GM23338 (cell line): Measurements from ENCODE around the gene PELI3. TPM values are rescaled to one million over a fixed set of nuclear protein-coding genes. Genes with fewer than 3 reads are reported as not detected.

Source experiments
- ATAC-seq: fragments of 200-7000 bp; cut with Tn5 transposase; 3 replicates; pipeline ENCODE4 v1.9.1; 2020
- DNase-seq: peaks from one replicate; pipeline ENCODE4 v3.0.0-alpha.2; 2015; ENCODE audit warnings: low spot score
- H2AFZ ChIP-seq: fragments of 200-600 bp; sonication (generic); 2 replicates; pipeline ENCODE4 v1.8.0; 2016; ENCODE audit warnings: antibody characterized with exemption, mild to moderate bottlenecking, moderate library complexity
- H3F3A ChIP-seq: fragments of 200-600 bp; sonication (generic); replicated peaks from 2 replicates; pipeline ENCODE4 v1.8.0; 2017; ENCODE audit warnings: antibody characterized with exemption, mixed run types, low read depth
- H3K27ac ChIP-seq: fragments of 200-600 bp; sonication (generic); 2 replicates; pipeline ENCODE4 v1.6.1; 2016; ENCODE audit warnings: low read depth
- H3K27me3 ChIP-seq: fragments of 200-600 bp; sonication (generic); 2 replicates; pipeline ENCODE4 v1.8.0; 2016; ENCODE audit warnings: mild to moderate bottlenecking, mixed run types, moderate library complexity; ENCODE audit not compliant: insufficient read depth
- H3K36me3 ChIP-seq: fragments of 200-600 bp; sonication (generic); 2 replicates; pipeline ENCODE4 v1.8.0; 2016; ENCODE audit warnings: mild to moderate bottlenecking; ENCODE audit not compliant: insufficient read depth
- H3K4me1 ChIP-seq: fragments of 200-600 bp; sonication (generic); 2 replicates; pipeline ENCODE4 v1.8.0; 2016; ENCODE audit warnings: mild to moderate bottlenecking, moderate library complexity; ENCODE audit not compliant: insufficient read depth
- H3K4me2 ChIP-seq: fragments of 200-600 bp; sonication (generic); 2 replicates; pipeline ENCODE4 v1.7.1; 2017; ENCODE audit warnings: mixed run types
- H3K4me3 ChIP-seq: fragments of 200-600 bp; sonication (generic); 2 replicates; pipeline ENCODE4 v1.6.1; 2016; ENCODE audit warnings: mixed run types
- H3K79me2 ChIP-seq: fragments of 200-600 bp; sonication (generic); replicated peaks from 2 replicates; pipeline ENCODE4 v1.8.0; 2017; ENCODE audit warnings: mild to moderate bottlenecking; ENCODE audit not compliant: insufficient read depth
- H3K9me2 ChIP-seq: fragments of 200-600 bp; sonication (generic); 2 replicates; pipeline ENCODE4 v1.8.0; 2017; ENCODE audit not compliant: insufficient read depth
- H4K20me1 ChIP-seq: fragments of 200-600 bp; sonication (generic); replicated peaks from 2 replicates; pipeline ENCODE4 v1.8.0; 2017; ENCODE audit warnings: mild to moderate bottlenecking; ENCODE audit not compliant: insufficient read depth
- H3K27ac Mint-ChIP-seq: 2 replicates; pipeline ENCODE4 v1.8.0; 2020; ENCODE audit warnings: inconsistent platforms, mild to moderate bottlenecking, moderate library complexity, mixed read lengths
- H3K27me3 Mint-ChIP-seq: 3 replicates; pipeline ENCODE4 v1.8.0; 2022; ENCODE audit warnings: low read depth, mild to moderate bottlenecking, moderate library complexity, mixed read lengths, inconsistent platforms; ENCODE audit not compliant: insufficient read depth, poor library complexity
- H3K36me3 Mint-ChIP-seq: 3 replicates; pipeline ENCODE4 v1.8.0; 2021; ENCODE audit warnings: low read depth, mild to moderate bottlenecking, inconsistent platforms, moderate library complexity, mixed read lengths
- H3K4me1 Mint-ChIP-seq: 3 replicates; pipeline ENCODE4 v1.8.0; 2020; ENCODE audit warnings: mild to moderate bottlenecking, inconsistent platforms, mixed read lengths
- H3K4me3 Mint-ChIP-seq: 3 replicates; pipeline ENCODE4 v1.8.0; 2021; ENCODE audit warnings: moderate library complexity, mild to moderate bottlenecking, inconsistent platforms, mixed read lengths
- H3K9me3 Mint-ChIP-seq: 3 replicates; pipeline ENCODE4 v1.8.0; 2020; ENCODE audit warnings: moderate library complexity, mild to moderate bottlenecking, inconsistent platforms, mixed read lengths
- CREB1 ChIP-seq: fragments of 250-450 bp; sonication (Bioruptor Pico); IDR thresholded peaks from 2 replicates; pipeline ENCODE4 v1.5.0; 2020; ENCODE audit warnings: low read depth, mild to moderate bottlenecking, moderate library complexity
- ETS1 ChIP-seq: IDR thresholded peaks from 2 replicates; pipeline ENCODE4 v1.6.1; 2016; ENCODE audit warnings: antibody characterized with exemption
- EZH2 ChIP-seq: fragments of 200-600 bp; sonication (generic); IDR thresholded peaks from one replicate; pipeline ENCODE4 v1.8.0; 2017; ENCODE audit warnings: antibody characterized with exemption, mild to moderate bottlenecking, low read depth; ENCODE audit not compliant: unreplicated experiment
- JUNB ChIP-seq: IDR thresholded peaks from one replicate; pipeline ENCODE4 v1.6.1; 2016; ENCODE audit warnings: antibody characterized with exemption; ENCODE audit not compliant: unreplicated experiment
- NANOG ChIP-seq: IDR thresholded peaks from 2 replicates; pipeline ENCODE4 v1.6.1; 2016; ENCODE audit warnings: antibody characterized with exemption, borderline replicate concordance
- POLR2AphosphoS5 ChIP-seq: IDR thresholded peaks from 2 replicates; pipeline ENCODE4 v1.6.1; 2016; ENCODE audit warnings: antibody characterized with exemption, low read depth
- STAT1 ChIP-seq: IDR thresholded peaks from one replicate; pipeline ENCODE4 v1.6.1; 2016; ENCODE audit warnings: antibody characterized with exemption; ENCODE audit not compliant: unreplicated experiment
- ZNF114 ChIP-seq: fragments of 250-450 bp; sonication (Bioruptor Pico); IDR thresholded peaks from 2 replicates; pipeline ENCODE4 v1.5.0; 2020; ENCODE audit warnings: mild to moderate bottlenecking, moderate library complexity
- ZNF331 ChIP-seq: fragments of 250-450 bp; sonication (Bioruptor Pico); IDR thresholded peaks from 2 replicates; pipeline ENCODE4 v1.5.0; 2020; ENCODE audit warnings: low read depth, mild to moderate bottlenecking, moderate library complexity
- polyA plus RNA-seq: library from polyadenylated mRNA; unstranded; fragments of >200 nt; fragmentation: Nextera tagmentation; extraction: Ambion mirVana; gene quantifications from 2 replicates; pipeline ENCODE4 v1.2.1, GENCODE V29; 2016
- total RNA-seq: library from RNA; depleted of rRNA; stranded (reverse); fragments of >200 nt; shearing (Covaris generic); gene quantifications from 2 replicates; pipeline ENCODE4 v1.2.3, GENCODE V29; 2014
- TF ChIP-seq, protein P1 (sequence below): IDR thresholded peaks from one replicate; pipeline ENCODE4 v1.6.1; 2018; ENCODE audit warnings: antibody characterized with exemption; ENCODE audit not compliant: unreplicated experiment
- TF ChIP-seq, protein P2 (sequence below): fragments of 250-450 bp; sonication (Bioruptor Pico); IDR thresholded peaks from 2 replicates; pipeline ENCODE4 v1.5.0; 2020; ENCODE audit warnings: mild to moderate bottlenecking, moderate library complexity

The PELI3 gene
- total and polyA plus RNA-seq, 2 experiments from 2014 or later = 2.8 to 9.1 TPM

GRCh38 chr11:66484806-66485380 is 18.2 kb downstream of the PELI3 start:
- no peaks in the 10 kb centered on the region for H3F3A ChIP-seq
- Mint-ChIP-seq H3K27ac (no peak overlapping the region), H3K4me1 (peaks cover 4% of the 10 kb centered on the region)

DNA sequence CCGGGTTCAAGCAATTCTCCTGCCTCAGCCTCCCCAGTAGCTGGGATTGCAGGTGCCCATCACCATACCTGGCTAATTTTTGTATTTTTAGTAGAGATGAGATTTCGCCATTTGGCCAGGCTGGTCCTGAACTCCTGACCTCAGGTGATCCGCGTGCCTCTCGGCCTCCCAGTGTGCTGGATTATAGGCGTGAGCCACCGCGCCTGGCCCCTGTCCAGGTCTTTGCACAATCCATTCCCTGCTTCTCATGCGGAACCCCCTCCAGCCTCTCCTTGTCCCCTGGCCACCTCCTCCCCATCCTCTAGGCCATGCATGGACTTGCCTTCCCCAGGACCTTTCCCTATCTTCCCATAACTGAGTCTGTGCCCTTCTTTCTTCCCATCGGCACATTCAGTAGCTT is 22.3 kb downstream of the PELI3 start:
- Mint-ChIP-seq H3K9me3 (no peaks in the 10 kb centered on the region), H3K4me1 (peaks cover 6% of the 10 kb centered on the region), H3K36me3 (peaks cover 32% of the 10 kb centered on the region), H3K27me3 (peaks cover 12% of the 10 kb centered on the region), H3K4me3 (no peak overlapping the region), H3K27ac (no peak overlapping the region)
- DNase-seq = no peak
- Histone ChIP-seq H3K4me1 (peaks cover 5% of the 10 kb centered on the region), H3F3A (0 out of 2 replicates have a peak, but pooled peaks cover 6% of the 10 kb centered on the region), H3K27me3 (no peaks in the 10 kb centered on the region), H3K9me2 (no peaks in the 10 kb centered on the region), H3K4me3 (no peak overlapping the region), H3K36me3 (0 out of 2 replicates have a peak, but pooled peaks cover under 1% of the 10 kb centered on the region), H3K79me2 (no peaks in the 10 kb centered on the region), H2AFZ (no peak overlapping the region), H3K27ac (no peak overlapping the region), H3K4me2 (no peak overlapping the region), H4K20me1 (no peaks in the 10 kb centered on the region)
- no peak for ATAC-seq
- TF ChIP-seq ETS1 = no peak
- TF ChIP-seq, protein P1, sequence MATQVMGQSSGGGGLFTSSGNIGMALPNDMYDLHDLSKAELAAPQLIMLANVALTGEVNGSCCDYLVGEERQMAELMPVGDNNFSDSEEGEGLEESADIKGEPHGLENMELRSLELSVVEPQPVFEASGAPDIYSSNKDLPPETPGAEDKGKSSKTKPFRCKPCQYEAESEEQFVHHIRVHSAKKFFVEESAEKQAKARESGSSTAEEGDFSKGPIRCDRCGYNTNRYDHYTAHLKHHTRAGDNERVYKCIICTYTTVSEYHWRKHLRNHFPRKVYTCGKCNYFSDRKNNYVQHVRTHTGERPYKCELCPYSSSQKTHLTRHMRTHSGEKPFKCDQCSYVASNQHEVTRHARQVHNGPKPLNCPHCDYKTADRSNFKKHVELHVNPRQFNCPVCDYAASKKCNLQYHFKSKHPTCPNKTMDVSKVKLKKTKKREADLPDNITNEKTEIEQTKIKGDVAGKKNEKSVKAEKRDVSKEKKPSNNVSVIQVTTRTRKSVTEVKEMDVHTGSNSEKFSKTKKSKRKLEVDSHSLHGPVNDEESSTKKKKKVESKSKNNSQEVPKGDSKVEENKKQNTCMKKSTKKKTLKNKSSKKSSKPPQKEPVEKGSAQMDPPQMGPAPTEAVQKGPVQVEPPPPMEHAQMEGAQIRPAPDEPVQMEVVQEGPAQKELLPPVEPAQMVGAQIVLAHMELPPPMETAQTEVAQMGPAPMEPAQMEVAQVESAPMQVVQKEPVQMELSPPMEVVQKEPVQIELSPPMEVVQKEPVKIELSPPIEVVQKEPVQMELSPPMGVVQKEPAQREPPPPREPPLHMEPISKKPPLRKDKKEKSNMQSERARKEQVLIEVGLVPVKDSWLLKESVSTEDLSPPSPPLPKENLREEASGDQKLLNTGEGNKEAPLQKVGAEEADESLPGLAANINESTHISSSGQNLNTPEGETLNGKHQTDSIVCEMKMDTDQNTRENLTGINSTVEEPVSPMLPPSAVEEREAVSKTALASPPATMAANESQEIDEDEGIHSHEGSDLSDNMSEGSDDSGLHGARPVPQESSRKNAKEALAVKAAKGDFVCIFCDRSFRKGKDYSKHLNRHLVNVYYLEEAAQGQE = no peak
- TF ChIP-seq ZNF114 = no peak
- TF ChIP-seq ZNF331 = no peak
- no peak for TF ChIP-seq CREB1 (CRISPR knock-in tag)
- no peak for TF ChIP-seq NANOG
- TF ChIP-seq POLR2AphosphoS5 = no peak
- no peak for TF ChIP-seq EZH2
- TF ChIP-seq, protein P2, sequence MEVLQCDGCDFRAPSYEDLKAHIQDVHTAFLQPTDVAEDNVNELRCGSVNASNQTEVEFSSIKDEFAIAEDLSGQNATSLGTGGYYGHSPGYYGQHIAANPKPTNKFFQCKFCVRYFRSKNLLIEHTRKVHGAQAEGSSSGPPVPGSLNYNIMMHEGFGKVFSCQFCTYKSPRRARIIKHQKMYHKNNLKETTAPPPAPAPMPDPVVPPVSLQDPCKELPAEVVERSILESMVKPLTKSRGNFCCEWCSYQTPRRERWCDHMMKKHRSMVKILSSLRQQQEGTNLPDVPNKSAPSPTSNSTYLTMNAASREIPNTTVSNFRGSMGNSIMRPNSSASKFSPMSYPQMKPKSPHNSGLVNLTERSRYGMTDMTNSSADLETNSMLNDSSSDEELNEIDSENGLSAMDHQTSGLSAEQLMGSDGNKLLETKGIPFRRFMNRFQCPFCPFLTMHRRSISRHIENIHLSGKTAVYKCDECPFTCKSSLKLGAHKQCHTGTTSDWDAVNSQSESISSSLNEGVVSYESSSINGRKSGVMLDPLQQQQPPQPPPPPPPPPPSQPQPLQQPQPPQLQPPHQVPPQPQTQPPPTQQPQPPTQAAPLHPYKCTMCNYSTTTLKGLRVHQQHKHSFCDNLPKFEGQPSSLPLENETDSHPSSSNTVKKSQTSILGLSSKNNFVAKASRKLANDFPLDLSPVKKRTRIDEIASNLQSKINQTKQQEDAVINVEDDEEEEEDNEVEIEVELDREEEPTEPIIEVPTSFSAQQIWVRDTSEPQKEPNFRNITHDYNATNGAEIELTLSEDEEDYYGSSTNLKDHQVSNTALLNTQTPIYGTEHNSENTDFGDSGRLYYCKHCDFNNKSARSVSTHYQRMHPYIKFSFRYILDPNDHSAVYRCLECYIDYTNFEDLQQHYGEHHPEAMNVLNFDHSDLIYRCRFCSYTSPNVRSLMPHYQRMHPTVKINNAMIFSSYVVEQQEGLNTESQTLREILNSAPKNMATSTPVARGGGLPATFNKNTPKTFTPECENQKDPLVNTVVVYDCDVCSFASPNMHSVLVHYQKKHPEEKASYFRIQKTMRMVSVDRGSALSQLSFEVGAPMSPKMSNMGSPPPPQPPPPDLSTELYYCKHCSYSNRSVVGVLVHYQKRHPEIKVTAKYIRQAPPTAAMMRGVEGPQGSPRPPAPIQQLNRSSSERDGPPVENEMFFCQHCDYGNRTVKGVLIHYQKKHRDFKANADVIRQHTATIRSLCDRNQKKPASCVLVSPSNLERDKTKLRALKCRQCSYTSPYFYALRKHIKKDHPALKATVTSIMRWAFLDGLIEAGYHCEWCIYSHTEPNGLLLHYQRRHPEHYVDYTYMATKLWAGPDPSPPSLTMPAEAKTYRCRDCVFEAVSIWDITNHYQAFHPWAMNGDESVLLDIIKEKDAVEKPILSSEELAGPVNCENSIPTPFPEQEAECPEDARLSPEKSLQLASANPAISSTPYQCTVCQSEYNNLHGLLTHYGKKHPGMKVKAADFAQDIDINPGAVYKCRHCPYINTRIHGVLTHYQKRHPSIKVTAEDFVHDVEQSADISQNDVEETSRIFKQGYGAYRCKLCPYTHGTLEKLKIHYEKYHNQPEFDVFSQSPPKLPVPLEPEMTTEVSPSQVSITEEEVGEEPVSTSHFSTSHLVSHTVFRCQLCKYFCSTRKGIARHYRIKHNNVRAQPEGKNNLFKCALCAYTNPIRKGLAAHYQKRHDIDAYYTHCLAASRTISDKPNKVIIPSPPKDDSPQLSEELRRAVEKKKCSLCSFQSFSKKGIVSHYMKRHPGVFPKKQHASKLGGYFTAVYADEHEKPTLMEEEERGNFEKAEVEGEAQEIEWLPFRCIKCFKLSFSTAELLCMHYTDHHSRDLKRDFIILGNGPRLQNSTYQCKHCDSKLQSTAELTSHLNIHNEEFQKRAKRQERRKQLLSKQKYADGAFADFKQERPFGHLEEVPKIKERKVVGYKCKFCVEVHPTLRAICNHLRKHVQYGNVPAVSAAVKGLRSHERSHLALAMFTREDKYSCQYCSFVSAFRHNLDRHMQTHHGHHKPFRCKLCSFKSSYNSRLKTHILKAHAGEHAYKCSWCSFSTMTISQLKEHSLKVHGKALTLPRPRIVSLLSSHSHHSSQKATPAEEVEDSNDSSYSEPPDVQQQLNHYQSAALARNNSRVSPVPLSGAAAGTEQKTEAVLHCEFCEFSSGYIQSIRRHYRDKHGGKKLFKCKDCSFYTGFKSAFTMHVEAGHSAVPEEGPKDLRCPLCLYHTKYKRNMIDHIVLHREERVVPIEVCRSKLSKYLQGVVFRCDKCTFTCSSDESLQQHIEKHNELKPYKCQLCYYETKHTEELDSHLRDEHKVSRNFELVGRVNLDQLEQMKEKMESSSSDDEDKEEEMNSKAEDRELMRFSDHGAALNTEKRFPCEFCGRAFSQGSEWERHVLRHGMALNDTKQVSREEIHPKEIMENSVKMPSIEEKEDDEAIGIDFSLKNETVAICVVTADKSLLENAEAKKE (CRISPR knock-in tag) = no peak
- no peak for TF ChIP-seq STAT1

More at GRCh38 chr11:66484806-66485380, 18.2 kb downstream of the PELI3 start:
- no peak for ATAC-seq
- TF ChIP-seq EZH2 (no peak), JUNB (no peak), ZNF114 (no peak), NANOG (no peak), STAT1 (no peak)
- no peak for DNase-seq
- Histone ChIP-seq H3K4me3 (no peak overlapping the region), H3K27me3 (no peaks in the 10 kb centered on the region), H3K9me2 (no peaks in the 10 kb centered on the region), H3K27ac (no peak overlapping the region), H2AFZ (no peak overlapping the region), H3K4me1 (no peaks in the 10 kb centered on the region; the same call in 1 of the 2 replicates), H3K79me2 (peaks cover 9% of the 10 kb centered on the region; the same call in 1 of the 2 replicates), H3K36me3 (peaks cover 8% of the 10 kb centered on the region; the same call in 1 of the 2 replicates), H4K20me1 (no peaks in the 10 kb centered on the region; the same call in 1 of the 2 replicates), H3K4me2 (no peak overlapping the region)
- Mint-ChIP-seq H3K27me3 (peaks cover 11% of the 10 kb centered on the region), H3K36me3 (peaks cover 24% of the 10 kb centered on the region; the same call in 2 of the 3 replicates), H3K4me3 (no peak overlapping the region), H3K9me3 (no peaks in the 10 kb centered on the region)
